ENCODE results near the gene VWA2. TPM values are rescaled to one million over a fixed set of nuclear protein-coding genes. Genes with fewer than 3 reads are reported as not detected.

VWA2 gene
- total RNA-seq, 1 donor from 2014 or later, result not detected

DNA sequence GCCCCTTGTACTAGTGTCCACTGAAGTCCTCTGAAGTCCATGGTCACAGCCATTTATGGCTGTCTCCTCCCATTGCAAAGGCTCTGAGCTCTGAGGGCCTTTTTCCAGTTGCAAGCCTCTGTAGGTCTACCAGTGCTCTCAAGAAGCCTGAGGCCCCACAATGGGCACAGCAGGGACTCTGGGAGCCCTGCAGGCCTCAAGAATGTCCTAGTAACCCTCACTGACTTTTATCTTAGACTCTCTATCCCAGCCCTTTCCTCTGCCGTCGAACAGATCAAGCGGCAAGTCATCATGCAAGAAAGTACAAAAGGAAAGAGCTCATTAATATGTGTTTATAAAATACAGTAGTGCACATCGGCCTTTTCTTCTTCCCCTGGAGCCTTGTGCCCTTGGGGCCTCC, 23.4 kb downstream of the VWA2 start:
- ChIA-PET CTCF (no interaction called here), POLR2A (no interaction called here)
- no peak overlapping the region for H3K27ac Mint-ChIP-seq
- ATAC-seq (ENCODE audit: low read depth), result no peak
- H3K4me1 Mint-ChIP-seq, result no peaks in the 10 kb centered on the region
- no peaks in the 10 kb centered on the region for H3K36me3 Mint-ChIP-seq (ENCODE audit: low read depth)
- no peaks in the 10 kb centered on the region for H3K27me3 Mint-ChIP-seq
- no peaks in the 10 kb centered on the region for H3K9me3 Mint-ChIP-seq
- intact Hi-C loops (cut with micrococcal nuclease), result no loop called here
- no peak overlapping the region for H3K4me3 Mint-ChIP-seq
- DNase-seq, result no peak
- TF ChIP-seq, protein P1, sequence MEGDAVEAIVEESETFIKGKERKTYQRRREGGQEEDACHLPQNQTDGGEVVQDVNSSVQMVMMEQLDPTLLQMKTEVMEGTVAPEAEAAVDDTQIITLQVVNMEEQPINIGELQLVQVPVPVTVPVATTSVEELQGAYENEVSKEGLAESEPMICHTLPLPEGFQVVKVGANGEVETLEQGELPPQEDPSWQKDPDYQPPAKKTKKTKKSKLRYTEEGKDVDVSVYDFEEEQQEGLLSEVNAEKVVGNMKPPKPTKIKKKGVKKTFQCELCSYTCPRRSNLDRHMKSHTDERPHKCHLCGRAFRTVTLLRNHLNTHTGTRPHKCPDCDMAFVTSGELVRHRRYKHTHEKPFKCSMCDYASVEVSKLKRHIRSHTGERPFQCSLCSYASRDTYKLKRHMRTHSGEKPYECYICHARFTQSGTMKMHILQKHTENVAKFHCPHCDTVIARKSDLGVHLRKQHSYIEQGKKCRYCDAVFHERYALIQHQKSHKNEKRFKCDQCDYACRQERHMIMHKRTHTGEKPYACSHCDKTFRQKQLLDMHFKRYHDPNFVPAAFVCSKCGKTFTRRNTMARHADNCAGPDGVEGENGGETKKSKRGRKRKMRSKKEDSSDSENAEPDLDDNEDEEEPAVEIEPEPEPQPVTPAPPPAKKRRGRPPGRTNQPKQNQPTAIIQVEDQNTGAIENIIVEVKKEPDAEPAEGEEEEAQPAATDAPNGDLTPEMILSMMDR (IDR thresholded peaks at IDR 0.05), result no peak

DNA sequence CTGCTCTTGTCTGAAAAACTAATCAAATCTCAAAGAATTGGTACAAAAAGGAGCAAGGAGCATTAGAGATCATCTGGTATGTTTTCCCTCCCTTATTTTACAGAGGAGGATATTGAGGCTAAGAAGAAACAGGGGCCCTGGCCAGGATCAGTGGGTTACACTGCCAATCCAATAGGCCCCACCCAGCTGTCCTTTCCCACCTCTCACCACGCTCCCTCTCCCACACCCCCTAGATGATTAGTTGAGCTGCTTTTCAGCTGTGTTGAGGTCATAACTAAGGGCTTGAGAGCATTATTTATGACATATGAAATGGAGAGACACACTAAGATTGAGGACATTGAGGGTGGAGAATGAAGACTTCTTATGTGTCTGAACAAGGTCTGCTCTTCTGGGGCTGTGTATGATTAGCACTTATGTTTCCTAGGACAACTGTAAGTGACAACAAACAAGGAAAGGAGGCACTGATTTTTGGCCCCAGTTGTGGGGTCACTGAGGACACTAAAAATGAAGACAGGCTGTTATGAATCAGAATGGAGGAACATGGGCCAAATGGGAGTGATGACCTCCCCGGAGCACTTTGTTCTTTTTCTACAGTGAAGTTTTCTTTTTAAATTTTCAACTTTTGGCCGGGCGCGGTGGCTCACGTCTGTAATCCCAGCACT, 26.5 kb downstream of the VWA2 start:
- Mint-ChIP-seq H3K4me3 (no peak overlapping the region), H3K27me3 (peaks cover 2% of the 10 kb centered on the region), H3K36me3 (ENCODE audit: low read depth) (no peaks in the 10 kb centered on the region), H3K27ac (no peak overlapping the region), H3K9me3 (no peaks in the 10 kb centered on the region), H3K4me1 (no peaks in the 10 kb centered on the region)
- POLR2A ChIA-PET, result no interaction called here
- CTCF ChIA-PET, result no interaction called here
- ATAC-seq (ENCODE audit: low read depth) (no peak), DNase-seq (no peak)
- intact Hi-C loops (cut with micrococcal nuclease), result no loop called here
- TF ChIP-seq, protein P1 (IDR thresholded peaks at IDR 0.05), result no peak

DNA sequence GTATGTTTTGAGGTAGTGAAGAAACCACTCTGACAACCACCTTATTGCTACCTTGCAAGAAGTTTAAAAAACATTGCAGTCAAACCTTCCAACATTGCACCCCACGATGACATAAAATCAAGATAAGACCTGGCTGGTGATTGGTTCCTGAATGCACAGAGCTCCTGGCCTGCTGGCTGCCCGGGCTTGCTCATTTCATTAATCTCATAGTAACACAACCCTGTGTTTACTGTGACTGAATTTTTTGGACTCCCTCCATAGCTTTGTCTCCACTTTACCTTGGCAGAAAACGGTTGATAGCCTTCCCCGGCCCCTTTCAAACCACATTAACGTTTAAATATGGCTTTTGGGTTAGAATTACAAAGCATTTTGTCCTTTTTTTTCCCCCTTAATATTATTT, 27.5 kb downstream of the VWA2 start:
- H3K27me3 Mint-ChIP-seq, result peaks cover 2% of the 10 kb centered on the region
- ChIA-PET CTCF (no interaction called here), POLR2A (no interaction called here)
- ATAC-seq (ENCODE audit: low read depth) (no peak), DNase-seq (no peak)
- intact Hi-C loops (cut with micrococcal nuclease), result no loop called here
- H3K27ac Mint-ChIP-seq, result no peak overlapping the region
- TF ChIP-seq, protein P1 (IDR thresholded peaks at IDR 0.05), result no peak
- no peaks in the 10 kb centered on the region for H3K4me1 Mint-ChIP-seq
- no peaks in the 10 kb centered on the region for H3K36me3 Mint-ChIP-seq (ENCODE audit: low read depth)
- H3K9me3 Mint-ChIP-seq, result no peaks in the 10 kb centered on the region
- H3K4me3 Mint-ChIP-seq, result no peak overlapping the region

DNA sequence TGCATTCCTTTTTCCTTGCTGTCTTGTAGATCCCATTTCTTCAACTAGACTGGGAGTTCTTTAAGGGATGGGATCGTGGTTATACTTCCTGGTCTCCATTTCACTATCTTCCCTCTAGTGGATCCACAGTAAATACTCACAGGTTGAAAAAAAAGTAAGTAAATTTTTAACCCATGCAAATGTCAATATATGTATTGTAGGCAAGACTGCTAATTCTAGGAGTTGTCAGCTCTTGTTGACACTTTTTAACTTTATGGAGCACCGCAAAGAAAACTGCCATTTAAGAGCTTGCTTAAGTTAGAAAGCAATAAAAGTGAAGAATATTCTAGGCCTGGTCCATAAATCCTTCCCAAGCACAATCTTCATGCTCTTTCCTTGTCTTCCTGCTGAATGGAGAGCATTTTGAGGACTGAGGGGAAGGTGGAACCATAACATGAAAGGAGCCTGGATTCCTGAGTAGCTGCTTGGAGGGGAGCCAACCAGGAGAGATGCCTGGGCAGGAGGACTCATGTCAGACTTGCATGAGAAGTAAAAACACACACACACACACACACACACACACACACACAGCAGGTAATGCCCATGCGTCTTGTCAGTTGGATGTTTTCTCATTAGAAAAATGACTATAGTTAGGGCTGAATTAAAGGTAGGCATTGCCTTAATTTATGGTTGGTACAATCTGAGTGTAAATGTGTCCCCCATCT, 32.2 kb downstream of the VWA2 start:
- CTCF ChIA-PET, result no interaction called here
- no peak overlapping the region for H3K4me3 Mint-ChIP-seq

DNA sequence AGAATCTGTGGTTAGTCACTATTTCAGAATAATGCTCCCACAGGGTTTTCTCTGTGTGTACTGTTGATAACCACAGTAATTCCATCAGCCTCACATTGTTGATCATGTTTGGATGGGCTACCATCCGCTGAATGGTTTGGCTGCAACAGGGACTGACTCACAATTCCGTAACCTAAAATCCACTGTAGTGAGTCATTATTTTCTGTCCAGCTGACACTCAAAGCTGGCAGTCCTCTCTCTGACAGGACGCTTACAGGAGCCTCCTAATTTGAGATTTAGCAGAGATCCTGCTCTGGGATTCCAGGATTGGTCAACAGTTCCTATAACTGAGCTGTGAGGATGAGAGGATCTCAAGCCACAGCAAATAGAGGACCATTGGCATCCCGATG, 32.7 kb downstream of the VWA2 start:
- no peaks in the 10 kb centered on the region for H3K9me3 Mint-ChIP-seq
- ChIA-PET CTCF (no interaction called here), POLR2A (no interaction called here)
- peaks cover 8% of the 10 kb centered on the region for H3K27me3 Mint-ChIP-seq
- TF ChIP-seq, protein P1 (IDR thresholded peaks at IDR 0.05), result no peak
- intact Hi-C loops (cut with micrococcal nuclease), result no loop called here
- no peaks in the 10 kb centered on the region for H3K4me1 Mint-ChIP-seq
- H3K27ac Mint-ChIP-seq, result no peak overlapping the region
- no peak overlapping the region for H3K4me3 Mint-ChIP-seq
- ATAC-seq (ENCODE audit: low read depth), result no peak
- no peak for DNase-seq
- no peaks in the 10 kb centered on the region for H3K36me3 Mint-ChIP-seq (ENCODE audit: low read depth)

More for the DNA sequence above, 32.2 kb downstream of the VWA2 start:
- Mint-ChIP-seq H3K27ac (no peak overlapping the region), H3K36me3 (ENCODE audit: low read depth) (no peaks in the 10 kb centered on the region), H3K27me3 (peaks cover 8% of the 10 kb centered on the region), H3K4me1 (no peaks in the 10 kb centered on the region), H3K9me3 (no peaks in the 10 kb centered on the region)
- ATAC-seq (ENCODE audit: low read depth), result no peak
- DNase-seq, result no peak
- TF ChIP-seq, protein P1 (IDR thresholded peaks at IDR 0.05), result no peak
- POLR2A ChIA-PET, result no interaction called here
- intact Hi-C loops (cut with micrococcal nuclease), result no loop called here

Data from activated B cell treated with CpG ODN at 0.5 μM for 24 hours (primary cell).